BLaER1 treated with 17β-estradiol and CSF1 and Interleukin-3, amounts not matched to agents 10 nM and 100 nM (cell line): Measurements from ENCODE around the gene COTL1.
"Not testable (repeated sequence)": the region's sequence is repeated elsewhere in the genome, so short reads cannot be mapped to it uniquely, and the experiment has no call there.

Experiments used
- H3K27ac ChIP-seq, 11 experiments: shearing (Covaris generic); formaldehyde crosslinking; 2 replicates each; pipeline ENCODE4 v1.8.1; 2022
- H3K27me3 ChIP-seq, 11 experiments: shearing (Covaris generic); formaldehyde crosslinking; 2 replicates each; pipeline ENCODE4 v1.8.1; 2022
- H3K36me3 ChIP-seq, 11 experiments: shearing (Covaris generic); formaldehyde crosslinking; 2 replicates each; pipeline ENCODE4 v1.8.1; 2022
- H3K4me1 ChIP-seq, 10 experiments: shearing (Covaris generic); formaldehyde crosslinking; 2 replicates each; pipeline ENCODE4 v1.8.1; 2022
- H3K4me2 ChIP-seq, 11 experiments: shearing (Covaris generic); formaldehyde crosslinking; 2 replicates each; pipeline ENCODE4 v1.8.1; 2022
- H3K4me3 ChIP-seq, 10 experiments: shearing (Covaris generic); formaldehyde crosslinking; 2 replicates each; pipeline ENCODE4 v1.8.1; 2022
- H3K9ac ChIP-seq, 11 experiments: shearing (Covaris generic); formaldehyde crosslinking; 2 replicates each; pipeline ENCODE4 v1.8.1; 2022
- H3K9me3 ChIP-seq, 11 experiments: shearing (Covaris generic); formaldehyde crosslinking; replicated peaks in 1 of 11; 2 replicates each; pipeline ENCODE4 v1.8.1; 2022
- H4K20me1 ChIP-seq, 11 experiments: shearing (Covaris generic); formaldehyde crosslinking; 2 replicates each; pipeline ENCODE4 v1.8.1; 2022
- Cebpa-rat ChIP-seq, 11 experiments: shearing (Covaris generic); IDR thresholded peaks; 2 replicates each; pipeline ENCODE4 v1.8.1; 2022

COTL1 gene

DNA sequence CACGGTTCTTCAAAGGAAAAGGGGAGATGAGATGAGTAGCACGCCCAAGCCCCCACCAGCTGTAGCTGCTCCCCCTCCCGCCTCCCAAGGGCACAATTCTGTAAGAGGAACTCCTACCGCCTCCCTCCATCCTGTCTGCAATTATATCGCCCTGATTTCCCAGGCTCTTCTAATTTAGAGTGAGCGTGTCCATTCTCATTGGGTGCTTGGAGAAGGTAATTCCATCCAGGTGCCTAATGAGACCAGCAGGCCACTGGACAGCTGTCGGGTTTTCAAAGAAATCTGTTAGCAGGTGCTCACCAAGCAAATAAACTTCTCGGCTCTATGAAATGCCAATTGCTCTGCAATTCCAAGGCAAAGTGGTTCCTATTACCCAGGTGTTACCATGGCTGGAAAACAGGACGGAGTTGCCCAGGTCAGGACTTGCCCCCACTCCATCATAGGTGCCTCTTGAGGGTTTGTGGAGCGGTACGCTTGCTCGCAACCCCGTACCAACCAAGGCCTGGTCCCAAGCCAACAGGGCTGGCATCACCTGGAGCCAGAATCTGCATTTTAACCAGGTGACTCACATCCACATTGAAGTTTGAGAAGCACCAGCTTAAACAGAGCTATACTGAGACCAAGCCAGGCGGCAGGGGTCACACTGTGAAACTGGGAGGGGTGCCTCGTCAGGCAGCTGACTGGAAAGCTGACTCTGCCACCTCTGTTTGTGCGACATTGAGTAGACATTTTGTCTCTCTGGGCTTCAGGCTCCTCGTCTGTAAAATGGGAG, 97.0 kb downstream of the COTL1 start:
- H3K27me3 ChIP-seq: no peaks in the 10 kb centered on the region

DNA sequence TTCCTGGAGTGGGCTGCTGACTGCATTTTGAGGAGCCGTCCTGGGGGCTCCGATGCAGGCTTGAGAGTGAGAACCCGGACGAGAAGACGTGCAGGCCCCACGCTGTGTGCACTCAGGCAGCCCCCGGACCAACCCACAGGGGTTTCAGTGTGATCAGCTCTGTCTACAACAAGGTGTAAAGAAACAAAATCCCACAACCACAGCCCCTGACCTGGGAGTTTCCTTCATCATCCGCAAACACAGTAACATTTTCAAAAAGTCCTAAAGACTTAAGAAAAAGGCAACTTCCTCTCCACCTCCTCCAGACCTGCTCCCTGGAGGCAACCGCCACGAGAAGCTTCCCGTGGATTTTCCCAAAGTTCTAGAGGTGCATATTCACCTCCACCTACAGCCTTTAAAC, 98.0 kb downstream of the COTL1 start:
- Histone ChIP-seq H3K4me2 (peak overlapping the region in 3 of 11 experiments; percentile 2 to 56 (median 2); a peak in 4 of 22 replicates), H3K36me3 (no peaks in the 10 kb centered on the region), H3K9ac (no peak overlapping the region)

More for the DNA sequence above, 97.0 kb downstream of the COTL1 start:
- TF ChIP-seq Cebpa-rat (IDR thresholded peaks at IDR 0.05): no peak
- no peak overlapping the region for H3K4me3 ChIP-seq
- no peak overlapping the region for H3K27ac ChIP-seq
- H3K9me3 ChIP-seq: 0 out of 22 replicates have a peak, but pooled peaks cover 0 to 5% (median 0%) of the 10 kb centered on the region in 11 experiments
- no peaks in the 10 kb centered on the region for H3K36me3 ChIP-seq
- no peaks in the 10 kb centered on the region; a peak in 1 of 22 replicates for H4K20me1 ChIP-seq
- H3K4me1 ChIP-seq: peaks cover 34 to 75% (median 64%) of the 10 kb centered on the region in 10 experiments
- no peak overlapping the region for H3K9ac ChIP-seq
- H3K4me2 ChIP-seq: peak overlapping the region; percentile 12 to 75 (median 64)

DNA sequence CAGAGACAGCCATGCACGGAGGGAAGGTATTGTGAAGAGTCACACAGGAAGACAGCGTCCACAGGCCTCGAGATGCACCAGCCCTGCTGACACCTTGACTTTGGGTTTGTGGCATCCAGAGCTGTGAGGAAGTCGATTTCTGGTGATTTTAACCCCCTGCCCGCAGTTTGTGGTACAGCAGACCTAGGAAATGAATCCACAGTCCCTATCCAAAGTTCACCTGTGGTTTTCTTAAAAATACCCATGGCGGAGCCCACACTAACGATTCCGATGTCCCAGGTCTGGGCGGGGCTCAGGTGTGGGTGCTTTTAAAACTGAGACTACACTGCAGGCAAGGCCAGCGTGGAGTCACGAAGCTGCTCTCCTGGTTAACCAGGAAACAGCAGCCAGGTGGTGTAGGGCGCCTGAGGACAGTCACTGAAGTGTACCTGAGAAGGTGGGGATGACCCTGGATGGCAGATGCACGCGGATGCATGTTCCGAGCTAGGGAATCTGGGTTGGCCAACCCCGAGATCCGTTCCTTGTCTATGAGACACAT, 99.0 kb downstream of the COTL1 start:
- no peak overlapping the region for H3K27ac ChIP-seq
- H3K4me1 ChIP-seq: peaks cover 55 to 84% (median 74%) of the 10 kb centered on the region in 10 experiments
- H3K36me3 ChIP-seq: no peaks in the 10 kb centered on the region
- H3K27me3 ChIP-seq: no peaks in the 10 kb centered on the region
- no peak overlapping the region for H3K9ac ChIP-seq
- peak overlapping the region in 3 of 11 experiments; percentile 2 to 58 (median 22); a peak in 4 of 22 replicates for H3K4me2 ChIP-seq
- TF ChIP-seq Cebpa-rat (IDR thresholded peaks at IDR 0.05): no peak
- H4K20me1 ChIP-seq: no peaks in the 10 kb centered on the region; a peak in 1 of 22 replicates
- H3K9me3 ChIP-seq: 0 out of 22 replicates have a peak, but pooled peaks cover 0 to 5% (median 0%) of the 10 kb centered on the region in 11 experiments
- H3K4me3 ChIP-seq: no peak overlapping the region

More for the DNA sequence above, 98.0 kb downstream of the COTL1 start:
- Histone ChIP-seq H3K27ac (no peak overlapping the region), H3K27me3 (no peaks in the 10 kb centered on the region), H4K20me1 (no peaks in the 10 kb centered on the region; a peak in 1 of 22 replicates), H3K4me3 (no peak overlapping the region), H3K9me3 (0 out of 22 replicates have a peak, but pooled peaks cover 0 to 5% (median 0%) of the 10 kb centered on the region in 11 experiments), H3K4me1 (peaks cover 45 to 84% (median 73%) of the 10 kb centered on the region in 10 experiments)
- TF ChIP-seq Cebpa-rat (IDR thresholded peaks at IDR 0.05): no peak

GRCh38 chr16:84518220-84518619, 99.7 kb downstream of the COTL1 start:
- not testable (repeated sequence) for H3K9ac ChIP-seq, H3K4me3 ChIP-seq, H3K27ac ChIP-seq, H3K36me3 ChIP-seq, H4K20me1 ChIP-seq, H3K27me3 ChIP-seq, H3K9me3 ChIP-seq
- Histone ChIP-seq H3K4me2 (peak overlapping the region in 9 of 11 experiments; percentile 48 to 75 (median 65); a peak in 10 of 22 replicates), H3K4me1 (peaks cover 61 to 79% (median 72%) of the 10 kb centered on the region in 10 experiments)

- Histone ChIP-seq H3K4me2 (peak overlapping the region; percentile 48 to 82 (median 65)), H3K27ac (no peak overlapping the region), H3K9ac (peak overlapping the region in 2 of 11 experiments; percentile 7 to 33; a peak in 1 of 22 replicates), H3K27me3 (no peaks in the 10 kb centered on the region), H3K4me1 (peaks cover 64 to 79% (median 73%) of the 10 kb centered on the region in 10 experiments), H3K36me3 (no peaks in the 10 kb centered on the region), H3K4me3 (no peak overlapping the region), H4K20me1 (no peaks in the 10 kb centered on the region; a peak in 1 of 22 replicates), H3K9me3 (no peaks in the 10 kb centered on the region)
- no peak for TF ChIP-seq Cebpa-rat (IDR thresholded peaks at IDR 0.05)
These were observed 100.5 kb downstream of the COTL1 start for GRCh38 chr16:84517366-84517765.
